NCI-H774 (cell line): ENCODE data around the gene PEX11G.
"Not testable (repeated sequence)": the region's sequence is repeated elsewhere in the genome, so short reads cannot be mapped to it uniquely, and the experiment has no call there.

ENCODE experiments used
- DNase-seq: peaks from one replicate; lab custom pipeline; 2025; lab: John Stamatoyannopoulos, UW

PEX11G gene

DNA sequence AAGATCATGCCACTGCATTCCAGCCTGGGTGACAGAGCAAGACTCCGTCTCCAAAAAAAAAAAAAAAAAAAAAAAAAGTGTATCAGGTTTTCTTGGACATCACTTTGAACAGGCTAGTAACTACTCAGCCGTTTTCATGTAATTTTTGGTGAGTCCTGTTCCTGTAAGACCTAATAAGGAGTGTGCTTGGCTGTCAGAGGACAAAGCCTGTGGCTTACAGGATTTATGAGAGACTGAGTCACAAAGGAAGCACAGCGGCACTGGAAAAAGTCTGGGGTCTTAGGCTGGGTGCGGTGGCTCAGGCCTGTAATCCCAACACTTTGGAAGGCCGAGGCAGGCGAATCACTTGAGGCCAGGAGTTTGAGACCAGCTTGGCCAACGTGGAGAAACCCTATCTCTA is 55.4 kb downstream of the PEX11G start:
- not testable (repeated sequence) for DNase-seq

DNA sequence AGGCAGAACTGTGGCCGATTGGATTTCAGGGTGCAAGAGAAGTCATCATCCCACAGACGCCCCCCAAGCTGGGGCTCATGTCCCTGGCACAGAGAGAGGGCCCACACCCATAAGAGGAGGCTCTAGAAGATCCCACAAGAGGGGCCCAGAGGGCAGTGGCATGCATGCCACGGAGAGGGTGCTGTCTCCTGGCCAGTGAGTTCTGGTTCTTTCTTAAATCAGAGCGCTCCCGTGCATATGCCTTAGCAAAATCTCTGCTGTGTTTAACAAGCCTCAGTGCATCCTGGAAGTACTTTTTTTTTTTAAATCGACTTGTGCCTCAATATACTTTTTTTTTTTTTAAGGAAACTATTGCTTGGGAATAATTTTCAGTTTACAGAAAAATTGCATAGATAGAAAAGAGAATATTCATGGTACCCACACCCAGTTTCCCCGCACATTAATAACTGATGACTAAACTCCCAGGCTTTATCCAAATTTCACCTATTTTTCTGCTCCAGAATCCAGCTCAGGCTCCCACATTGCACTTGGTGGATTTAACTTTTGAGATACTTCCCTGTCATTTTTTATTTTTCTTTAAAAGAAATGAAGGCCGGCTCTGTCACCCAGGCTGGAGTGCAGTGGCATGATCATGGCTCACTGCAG is 59.1 kb downstream of the PEX11G start:
- no peak for DNase-seq

DNA sequence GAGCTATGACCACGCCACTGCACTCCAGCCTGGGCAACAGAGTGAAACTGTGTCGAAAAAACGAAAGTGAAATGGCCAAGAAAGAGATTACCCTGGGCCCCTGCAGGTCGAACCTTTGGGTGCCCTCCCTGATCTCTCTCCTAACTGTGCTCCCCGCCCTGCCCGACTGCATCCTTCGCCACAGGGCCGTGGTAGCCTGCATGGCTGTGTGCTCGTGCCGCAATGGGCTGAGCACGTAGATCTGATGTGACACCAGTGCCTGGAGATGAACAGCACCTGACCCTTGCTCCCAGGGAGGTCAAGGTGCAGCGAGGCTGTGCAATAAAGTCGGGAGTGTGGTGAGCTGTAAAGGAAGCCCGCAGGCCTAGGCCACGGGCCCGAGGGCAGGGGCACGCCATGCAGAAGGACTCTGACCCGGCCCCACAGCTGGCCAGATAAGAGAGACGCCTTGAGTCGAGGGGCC is 60.2 kb downstream of the PEX11G start:
- DNase-seq: no peak

DNA sequence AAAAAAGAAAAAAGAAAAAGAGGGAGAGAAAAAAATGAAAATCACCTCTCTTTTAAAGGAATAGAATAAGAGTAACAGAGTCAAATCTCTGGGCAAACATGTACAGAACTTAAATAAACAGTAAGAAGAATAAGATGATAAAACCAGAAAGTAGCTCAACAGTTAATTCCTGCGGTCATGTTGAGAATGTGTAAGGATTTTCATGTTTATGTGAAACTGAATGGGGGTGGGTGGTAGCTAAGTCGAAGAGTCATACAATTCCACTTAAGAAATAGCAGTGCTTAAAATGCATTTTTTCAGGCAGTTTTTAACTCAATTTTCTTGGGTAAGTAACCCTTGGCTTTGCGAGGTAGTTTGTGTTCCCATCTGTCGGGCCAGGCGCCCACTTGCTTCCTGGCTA is 60.9 kb downstream of the PEX11G start:
- no peak for DNase-seq

DNA sequence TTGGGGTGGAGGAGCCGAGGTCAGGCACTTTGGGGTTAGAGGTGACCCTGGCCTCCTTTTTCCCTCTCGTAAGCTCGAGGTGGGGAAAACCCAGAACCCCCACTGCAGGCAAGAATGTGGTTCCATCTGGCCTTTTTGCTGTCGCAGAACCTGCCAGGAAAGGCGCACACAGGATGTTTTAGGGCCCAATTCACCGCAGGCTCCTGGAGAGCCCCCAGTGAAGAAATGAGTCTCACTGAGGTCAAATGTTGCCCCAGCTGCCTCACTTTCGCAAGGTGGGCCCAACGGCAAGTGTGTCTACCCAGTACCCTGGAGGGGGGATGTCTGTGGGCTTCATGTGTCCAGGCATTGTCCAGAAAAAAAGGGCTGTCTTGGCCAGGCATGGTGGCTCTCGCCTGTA is 61.8 kb downstream of the PEX11G start:
- no peak for DNase-seq
